HepG2 (cell line): ENCODE data around the gene DLX6. TPM values are rescaled to one million over a fixed set of nuclear protein-coding genes. Genes with fewer than 3 reads are reported as not detected.
A peak's percentile ranks its signal among the peaks of the same experiment; 100 is the strongest.

Experiments
- ATF1 ChIP-seq: IDR thresholded peaks from 2 replicates; pipeline ENCODE4 v1.6.1; 2016; ENCODE audit warnings: mild to moderate bottlenecking, control low read depth
- BRD4 ChIP-seq: sonication (generic); formaldehyde crosslinking; IDR thresholded peaks from 2 replicates; pipeline ENCODE4 v1.4.0; 2020; ENCODE audit warnings: missing genetic modification reagents
- ERF ChIP-seq: IDR thresholded peaks from 2 replicates; pipeline ENCODE4 v1.6.1; 2018; ENCODE audit warnings: missing biosample characterization, missing genetic modification reagents
- JUND ChIP-seq: sonication (generic); formaldehyde crosslinking; IDR thresholded peaks from 2 replicates; pipeline ENCODE4 v1.8.0; 2022; ENCODE audit warnings: mild to moderate bottlenecking, missing genetic modification reagents
- MAFG ChIP-seq: sonication (generic); formaldehyde crosslinking; IDR thresholded peaks from 2 replicates; pipeline ENCODE4 v1.5.1; 2020; ENCODE audit warnings: mild to moderate bottlenecking, missing genetic modification reagents
- MEIS2 ChIP-seq: sonication (generic); formaldehyde crosslinking; IDR thresholded peaks from 2 replicates; pipeline ENCODE4 v1.9.0; 2021; ENCODE audit warnings: mild to moderate bottlenecking, missing genetic modification reagents
- RXRA ChIP-seq: sonication (generic); formaldehyde crosslinking; IDR thresholded peaks from 2 replicates; pipeline ENCODE4 v1.5.1; 2020; ENCODE audit warnings: missing genetic modification reagents
- SALL2 ChIP-seq: sonication (generic); formaldehyde crosslinking; IDR thresholded peaks from 2 replicates; pipeline ENCODE4 v1.8.1; 2023; ENCODE audit warnings: mild to moderate bottlenecking, missing genetic modification reagents, inconsistent platforms
- STAG1 ChIP-seq: sonication (generic); formaldehyde crosslinking; IDR thresholded peaks from 2 replicates; pipeline ENCODE4 v1.4.0; 2020; ENCODE audit warnings: missing genetic modification reagents
- TBL1XR1 ChIP-seq: fragments of 150-350 bp; IDR thresholded peaks from 2 replicates; pipeline ENCODE4 v1.6.1; 2014; ENCODE audit warnings: borderline replicate concordance, low read length; ENCODE audit not compliant: partially characterized antibody
- TGIF2 ChIP-seq: IDR thresholded peaks from 2 replicates; pipeline ENCODE4 v1.6.1; 2016; ENCODE audit warnings: control low read depth, missing compliant biosample characterization
- ZKSCAN8 ChIP-seq: IDR thresholded peaks from 2 replicates; pipeline ENCODE4 v1.6.1; 2016; ENCODE audit warnings: borderline replicate concordance, missing genetic modification reagents, missing compliant biosample characterization
- ZNF501 ChIP-seq: sonication (generic); formaldehyde crosslinking; IDR thresholded peaks from 2 replicates; pipeline ENCODE4 v1.5.1; 2020; ENCODE audit warnings: mild to moderate bottlenecking, moderate library complexity, missing genetic modification reagents
- ZNF672 ChIP-seq: sonication (generic); formaldehyde crosslinking; IDR thresholded peaks from 2 replicates; pipeline ENCODE4 v1.8.1; 2022; ENCODE audit warnings: missing genetic modification reagents
- ZNF768 ChIP-seq: sonication (generic); formaldehyde crosslinking; IDR thresholded peaks from 2 replicates; pipeline ENCODE4 v1.4.0; 2020; ENCODE audit warnings: missing genetic modification reagents
- ZSCAN9 ChIP-seq: IDR thresholded peaks from 2 replicates; pipeline ENCODE4 v1.6.1; 2016; ENCODE audit warnings: borderline replicate concordance
- polyA plus RNA-seq, 8 experiments: library from polyadenylated mRNA; depleted of rRNA in 3 of 8; stranded (reverse) in 7 of 8; unstranded in 1 of 8; fragments of >200 nt; fragmentation: Illumina TruSeq in 4 of 8; extraction: Trizol in 4 of 8; gene quantifications; 2 replicates each; pipeline versions ENCODE4 v1.2.1 to v1.2.3, GENCODE V29; 2011 to 2016; ENCODE audit warnings: low read depth in 4 of 8, missing spikeins in 1 of 8, mixed read lengths in 1 of 8; ENCODE audit not compliant: insufficient read depth in 1 of 8
- total RNA-seq, 5 experiments: library from RNA; depleted of rRNA; stranded (reverse); fragments of >200 nt; fragmentation: Illumina TruSeq; extraction: Trizol; gene quantifications; 2 replicates each; pipeline ENCODE4 v1.2.3, GENCODE V29; 2016; ENCODE audit warnings: low read depth in 1 of 5
- TF ChIP-seq, protein P1 (sequence below): sonication (generic); formaldehyde crosslinking; conservative IDR thresholded peaks from 2 replicates; pipeline ENCODE4 v1.5.0; 2020; ENCODE audit warnings: missing genetic modification reagents
- TF ChIP-seq, protein P2 (sequence below): sonication (generic); formaldehyde crosslinking; IDR thresholded peaks from 2 replicates; pipeline ENCODE4 v1.4.0; 2020; ENCODE audit warnings: missing genetic modification reagents, borderline replicate concordance
- TF ChIP-seq, protein P3 (sequence below): sonication (generic); formaldehyde crosslinking; IDR thresholded peaks from 2 replicates; pipeline ENCODE4 v1.8.0; 2022; ENCODE audit warnings: missing genetic modification reagents, mild to moderate bottlenecking, moderate library complexity, borderline replicate concordance

DLX6 gene
- total and polyA plus RNA-seq, 2 of the 13 experiments (the other 11 are each of a cell fraction or from before 2014, with no cell fraction given) = 3.5 to 5.5 TPM

DNA sequence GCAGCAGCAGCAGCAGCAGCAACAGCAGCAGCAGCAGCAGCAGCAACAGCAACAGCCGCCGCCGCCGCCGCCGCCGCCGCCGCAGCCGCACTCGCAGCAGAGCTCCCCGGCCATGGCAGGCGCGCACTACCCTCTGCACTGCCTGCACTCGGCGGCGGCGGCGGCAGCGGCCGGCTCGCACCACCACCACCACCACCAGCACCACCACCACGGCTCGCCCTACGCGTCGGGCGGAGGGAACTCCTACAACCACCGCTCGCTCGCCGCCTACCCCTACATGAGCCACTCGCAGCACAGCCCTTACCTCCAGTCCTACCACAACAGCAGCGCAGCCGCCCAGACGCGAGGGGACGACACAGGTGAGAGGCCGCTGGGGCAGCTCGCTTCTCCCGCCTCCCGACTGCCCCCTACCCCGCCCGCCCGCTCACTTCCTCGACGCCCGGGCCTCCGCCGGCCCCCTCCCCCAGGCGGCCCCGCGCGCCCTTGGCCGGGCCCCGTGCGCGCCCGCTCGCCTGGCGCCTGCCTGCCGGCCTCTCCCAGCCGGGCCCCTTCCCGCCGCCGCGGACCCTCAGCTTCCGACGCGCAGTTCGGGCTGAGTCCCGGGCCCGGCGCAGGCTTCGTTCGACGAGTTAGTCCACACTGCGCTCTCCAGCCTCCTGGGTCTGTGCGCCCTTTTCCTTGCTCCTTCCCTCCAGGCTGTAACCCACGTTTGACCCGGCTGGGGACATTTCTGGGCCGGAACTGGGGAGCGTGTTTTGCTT lies 882 bp downstream of the DLX6 start (continued):
- TF ChIP-seq ZSCAN9 (CRISPR knock-in tag) (no peak), ZNF501 (CRISPR knock-in tag) (no peak; the same call in 1 of the 2 replicates), ZNF672 (no peak), TBL1XR1 (no peak), ZKSCAN8 (CRISPR knock-in tag) (no peak), MEIS2 (CRISPR knock-in tag) (0 out of 2 replicates have a peak, but pooled peaks have one; percentile 1), TGIF2 (CRISPR knock-in tag) (no peak), JUND (CRISPR knock-in tag) (no peak), MAFG (CRISPR knock-in tag) (no peak), ERF (CRISPR knock-in tag) (peak; percentile 51), SALL2 (no peak), STAG1 (CRISPR knock-in tag) (0 out of 2 replicates have a peak, but pooled peaks have one; percentile 3), ATF1 (no peak), RXRA (CRISPR knock-in tag) (no peak), BRD4 (CRISPR knock-in tag) (no peak), ZNF768 (CRISPR knock-in tag) (peak; percentile 56; the same call in 1 of the 2 replicates)
- TF ChIP-seq, protein P1, sequence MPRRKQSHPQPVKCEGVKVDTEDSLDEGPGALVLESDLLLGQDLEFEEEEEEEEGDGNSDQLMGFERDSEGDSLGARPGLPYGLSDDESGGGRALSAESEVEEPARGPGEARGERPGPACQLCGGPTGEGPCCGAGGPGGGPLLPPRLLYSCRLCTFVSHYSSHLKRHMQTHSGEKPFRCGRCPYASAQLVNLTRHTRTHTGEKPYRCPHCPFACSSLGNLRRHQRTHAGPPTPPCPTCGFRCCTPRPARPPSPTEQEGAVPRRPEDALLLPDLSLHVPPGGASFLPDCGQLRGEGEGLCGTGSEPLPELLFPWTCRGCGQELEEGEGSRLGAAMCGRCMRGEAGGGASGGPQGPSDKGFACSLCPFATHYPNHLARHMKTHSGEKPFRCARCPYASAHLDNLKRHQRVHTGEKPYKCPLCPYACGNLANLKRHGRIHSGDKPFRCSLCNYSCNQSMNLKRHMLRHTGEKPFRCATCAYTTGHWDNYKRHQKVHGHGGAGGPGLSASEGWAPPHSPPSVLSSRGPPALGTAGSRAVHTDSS (CRISPR knock-in tag) = no peak
- TF ChIP-seq, protein P2, sequence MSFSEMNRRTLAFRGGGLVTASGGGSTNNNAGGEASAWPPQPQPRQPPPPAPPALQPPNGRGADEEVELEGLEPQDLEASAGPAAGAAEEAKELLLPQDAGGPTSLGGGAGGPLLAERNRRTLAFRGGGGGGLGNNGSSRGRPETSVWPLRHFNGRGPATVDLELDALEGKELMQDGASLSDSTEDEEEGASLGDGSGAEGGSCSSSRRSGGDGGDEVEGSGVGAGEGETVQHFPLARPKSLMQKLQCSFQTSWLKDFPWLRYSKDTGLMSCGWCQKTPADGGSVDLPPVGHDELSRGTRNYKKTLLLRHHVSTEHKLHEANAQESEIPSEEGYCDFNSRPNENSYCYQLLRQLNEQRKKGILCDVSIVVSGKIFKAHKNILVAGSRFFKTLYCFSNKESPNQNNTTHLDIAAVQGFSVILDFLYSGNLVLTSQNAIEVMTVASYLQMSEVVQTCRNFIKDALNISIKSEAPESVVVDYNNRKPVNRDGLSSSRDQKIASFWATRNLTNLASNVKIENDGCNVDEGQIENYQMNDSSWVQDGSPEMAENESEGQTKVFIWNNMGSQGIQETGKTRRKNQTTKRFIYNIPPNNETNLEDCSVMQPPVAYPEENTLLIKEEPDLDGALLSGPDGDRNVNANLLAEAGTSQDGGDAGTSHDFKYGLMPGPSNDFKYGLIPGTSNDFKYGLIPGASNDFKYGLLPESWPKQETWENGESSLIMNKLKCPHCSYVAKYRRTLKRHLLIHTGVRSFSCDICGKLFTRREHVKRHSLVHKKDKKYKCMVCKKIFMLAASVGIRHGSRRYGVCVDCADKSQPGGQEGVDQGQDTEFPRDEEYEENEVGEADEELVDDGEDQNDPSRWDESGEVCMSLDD (CRISPR knock-in tag) = no peak
- TF ChIP-seq, protein P3, sequence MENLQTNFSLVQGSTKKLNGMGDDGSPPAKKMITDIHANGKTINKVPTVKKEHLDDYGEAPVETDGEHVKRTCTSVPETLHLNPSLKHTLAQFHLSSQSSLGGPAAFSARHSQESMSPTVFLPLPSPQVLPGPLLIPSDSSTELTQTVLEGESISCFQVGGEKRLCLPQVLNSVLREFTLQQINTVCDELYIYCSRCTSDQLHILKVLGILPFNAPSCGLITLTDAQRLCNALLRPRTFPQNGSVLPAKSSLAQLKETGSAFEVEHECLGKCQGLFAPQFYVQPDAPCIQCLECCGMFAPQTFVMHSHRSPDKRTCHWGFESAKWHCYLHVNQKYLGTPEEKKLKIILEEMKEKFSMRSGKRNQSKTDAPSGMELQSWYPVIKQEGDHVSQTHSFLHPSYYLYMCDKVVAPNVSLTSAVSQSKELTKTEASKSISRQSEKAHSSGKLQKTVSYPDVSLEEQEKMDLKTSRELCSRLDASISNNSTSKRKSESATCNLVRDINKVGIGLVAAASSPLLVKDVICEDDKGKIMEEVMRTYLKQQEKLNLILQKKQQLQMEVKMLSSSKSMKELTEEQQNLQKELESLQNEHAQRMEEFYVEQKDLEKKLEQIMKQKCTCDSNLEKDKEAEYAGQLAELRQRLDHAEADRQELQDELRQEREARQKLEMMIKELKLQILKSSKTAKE (CRISPR knock-in tag) = 0 out of 2 replicates have a peak, but pooled peaks have one; percentile 28
